ENCODE results near the gene CCDC88B.

GRCh38 chr11:64406221-64406946, 66.4 kb downstream of the CCDC88B start:
- TF ChIP-seq EZH2 (IDR thresholded peaks at IDR 0.05; ENCODE audit: insufficient read depth, poor library complexity, severe bottlenecking): no peak
- no peak for TF ChIP-seq EZH2phosphoT487 (IDR thresholded peaks at IDR 0.05; ENCODE audit: insufficient read depth, low read depth)
